Natural killer cell (primary cell): ENCODE results near the gene PTPN14. TPM values are rescaled to one million over a fixed set of nuclear protein-coding genes. Genes with fewer than 3 reads are reported as not detected.

Experiments used
- ATAC-seq, 3 donors: fragments of 150-1000 bp in 2 of 3; fragments of 200-7000 bp in 1 of 3; cut with Tn5 transposase; 1 replicate in 1 of 3; 2 replicates in 2 of 3; pipeline ENCODE4 v1.10.0; 2021; ENCODE audit warnings: mild to moderate bottlenecking in 2 of 3, moderate library complexity in 2 of 3
- DNase-seq, 2 donors: peaks; one replicate each; pipeline versions ENCODE4 v3.0.0 to v3.0.0-alpha.2; 2013 to 2021; ENCODE audit warnings: mixed read lengths in 1 of 2
- H3K27ac ChIP-seq: one replicate; pipeline ENCODE4 v1.5.1; 2013; ENCODE audit warnings: mild to moderate bottlenecking, low read length
- H3K27me3 ChIP-seq: one replicate; pipeline ENCODE4 v1.6.1; 2013; ENCODE audit warnings: low read length; ENCODE audit not compliant: control insufficient read depth, insufficient read depth
- H3K36me3 ChIP-seq: one replicate; pipeline ENCODE4 v1.6.1; 2013; ENCODE audit warnings: low read length; ENCODE audit not compliant: control insufficient read depth, insufficient read depth
- H3K4me1 ChIP-seq: one replicate; pipeline ENCODE4 v1.6.1; 2013; ENCODE audit warnings: low read length; ENCODE audit not compliant: control insufficient read depth, insufficient read depth
- H3K4me3 ChIP-seq: one replicate; pipeline ENCODE4 v1.5.1; 2013; ENCODE audit warnings: low read length
- H3K9me3 ChIP-seq: one replicate; pipeline ENCODE4 v1.6.1; 2013; ENCODE audit warnings: low read length; ENCODE audit not compliant: control insufficient read depth, insufficient read depth
- H3K27ac Mint-ChIP-seq, 2 donors: one replicate each; pipeline ENCODE4 v1.8.0; 2022; ENCODE audit warnings: mild to moderate bottlenecking in 2 of 2, mixed read lengths in 2 of 2, moderate library complexity in 1 of 2
- H3K27me3 Mint-ChIP-seq, 2 donors: one replicate each; pipeline ENCODE4 v1.8.0; 2022; ENCODE audit warnings: low read depth in 2 of 2, mixed read lengths in 2 of 2
- H3K36me3 Mint-ChIP-seq: one replicate; pipeline ENCODE4 v1.8.0; 2022; ENCODE audit warnings: mixed read lengths
- H3K4me1 Mint-ChIP-seq, 2 donors: one replicate each; pipeline ENCODE4 v1.8.0; 2022; ENCODE audit warnings: mixed read lengths in 2 of 2
- H3K4me3 Mint-ChIP-seq: one replicate; pipeline ENCODE4 v1.8.0; 2022; ENCODE audit warnings: mild to moderate bottlenecking, moderate library complexity, mixed read lengths
- H3K9me3 Mint-ChIP-seq, 2 donors: one replicate each; pipeline ENCODE4 v1.8.0; 2022; ENCODE audit warnings: mixed read lengths in 2 of 2
- CTCF ChIP-seq: fragments of 200-600 bp; IDR thresholded peaks from one replicate; pipeline ENCODE4 v1.8.0; 2022; ENCODE audit warnings: antibody characterized with exemption
- WGBS: methylation state at CpG from one replicate; pipeline ENCODE4 v1.1.7; 2013; ENCODE audit warnings: missing lambda C conversion rate; ENCODE audit not compliant: insufficient coverage; 5-methylcytosine and 5-hydroxymethylcytosine counted together
- intact Hi-C: fragments of 100-400 bp; cut with micrococcal nuclease; formaldehyde crosslinking; loops from one replicate; pipeline ENCODE4 v1.14.2; 2022
- total RNA-seq, 4 donors: library from RNA; stranded (reverse); fragments of 120-200 nt in 1 of 4; gene quantifications; one replicate each; pipeline versions ENCODE4 v1.2.3 to v1.2.4, GENCODE V29; 2013 to 2022

PTPN14 gene
- total RNA-seq, 3 donors from 2014 or later (not counting 1 experiment from before 2014, with no cell fraction given): 0.02 TPM; not detected in 2

GRCh38 chr1:214557952-214558735, 6.7 kb upstream of the PTPN14 start:
- no peaks in the 10 kb centered on the region for H3K4me1 Mint-ChIP-seq
- no peaks in the 10 kb centered on the region for H3K4me1 ChIP-seq
- ATAC-seq (no peak), DNase-seq (no peak)
- no peak overlapping the region for H3K4me3 Mint-ChIP-seq
- WGBS: 53% methylated on average over 6 of the region's 8 CpGs
- TF ChIP-seq CTCF: no peak
- H3K36me3 Mint-ChIP-seq: no peaks in the 10 kb centered on the region
- no peak overlapping the region for H3K27ac Mint-ChIP-seq
- no peaks in the 10 kb centered on the region for H3K27me3 ChIP-seq
- H3K9me3 ChIP-seq: no peaks in the 10 kb centered on the region
- peaks cover 22 to 43% of the 10 kb centered on the region in 2 donors for H3K27me3 Mint-ChIP-seq
- intact Hi-C loops: no loop called here
- no peak overlapping the region for H3K27ac ChIP-seq
- no peaks in the 10 kb centered on the region for H3K36me3 ChIP-seq
- no peaks in the 10 kb centered on the region for H3K9me3 Mint-ChIP-seq
- no peak overlapping the region for H3K4me3 ChIP-seq

GRCh38 chr1:214553142-214553710, 1.8 kb upstream of the PTPN14 start:
- H3K27ac Mint-ChIP-seq: no peak overlapping the region
- 100% methylated on average over 3 of the region's 5 CpGs for WGBS
- no peak overlapping the region for H3K4me3 ChIP-seq
- no peaks in the 10 kb centered on the region for H3K36me3 ChIP-seq
- DNase-seq (no peak), ATAC-seq (no peak)
- no peaks in the 10 kb centered on the region for H3K9me3 Mint-ChIP-seq
- H3K4me1 ChIP-seq: peaks cover 12% of the 10 kb centered on the region
- no peak for TF ChIP-seq CTCF
- H3K27ac ChIP-seq: no peak overlapping the region
- H3K9me3 ChIP-seq: no peaks in the 10 kb centered on the region
- H3K4me1 Mint-ChIP-seq: peaks cover 0 to 9% of the 10 kb centered on the region in 2 donors
- intact Hi-C loops: no loop called here
- H3K36me3 Mint-ChIP-seq: no peaks in the 10 kb centered on the region
- H3K27me3 ChIP-seq: peaks cover 8% of the 10 kb centered on the region
- peaks cover 36 to 50% of the 10 kb centered on the region in 2 donors for H3K27me3 Mint-ChIP-seq
- no peak overlapping the region for H3K4me3 Mint-ChIP-seq

- no peak overlapping the region for H3K27ac ChIP-seq
- Mint-ChIP-seq H3K4me3 (no peak overlapping the region), H3K4me1 (peaks cover 0 to 9% of the 10 kb centered on the region in 2 donors), H3K27me3 (peaks cover 44 to 60% of the 10 kb centered on the region in 2 donors), H3K27ac (no peak overlapping the region), H3K36me3 (no peaks in the 10 kb centered on the region), H3K9me3 (no peaks in the 10 kb centered on the region)
- ATAC-seq (no peak), DNase-seq (no peak)
- no peak for TF ChIP-seq CTCF
- 9% methylated on average over 15 of the region's 15 CpGs for WGBS
- no peaks in the 10 kb centered on the region for H3K36me3 ChIP-seq
- no peak overlapping the region for H3K4me3 ChIP-seq
- intact Hi-C loops: no loop called here
- H3K4me1 ChIP-seq: peaks cover 12% of the 10 kb centered on the region
- H3K27me3 ChIP-seq: peaks cover 8% of the 10 kb centered on the region
- no peaks in the 10 kb centered on the region for H3K9me3 ChIP-seq
These were observed 789 bp upstream of the PTPN14 start for GRCh38 chr1:214552174-214552608.
